PC-9 (cell line): ENCODE results near the gene HTT. TPM values are rescaled to one million over a fixed set of nuclear protein-coding genes. Genes with fewer than 3 reads are reported as not detected.

Source experiments
- BruUV-seq: library from RNA; stranded (reverse); fragments of 400-500 nt; replicated peaks from 2 replicates; lab custom pipeline; 2021; lab: Mats Ljungman, UMichigan
- CTCF ChIA-PET: fragments of 300-600 bp; sonication (Branson Sonifier 250); formaldehyde crosslinking; loops from one replicate; lab custom pipeline; 2022; ENCODE audit warnings: antibody characterized with exemption; lab: Charles Lee
- POLR2A ChIA-PET: fragments of 300-600 bp; sonication (Branson Sonifier 250); formaldehyde crosslinking; loops from one replicate; lab custom pipeline; 2022; ENCODE audit warnings: antibody characterized with exemption; ENCODE audit not compliant: unreplicated experiment; lab: Charles Lee
- DNase-seq, 2 experiments: peaks; one replicate each; pipeline versions ENCODE4 v3.0.0 to v3.0.0-alpha.2; 2015 to 2022; ENCODE audit warnings: mixed read lengths in 1 of 2
- H2AFZ ChIP-seq: fragments of 200-600 bp; sonication (generic); 2 replicates; pipeline ENCODE4 v1.8.1; 2017; ENCODE audit warnings: antibody characterized with exemption
- H3F3A ChIP-seq: fragments of 200-600 bp; sonication (generic); 2 replicates; pipeline ENCODE4 v1.8.1; 2017; ENCODE audit warnings: antibody characterized with exemption, mild to moderate bottlenecking, low read depth; ENCODE audit not compliant: insufficient read depth
- H3K27ac ChIP-seq: fragments of 200-600 bp; sonication (generic); 2 replicates; pipeline ENCODE4 v1.6.1; 2016; ENCODE audit warnings: mixed run types
- H3K27me3 ChIP-seq: fragments of 200-600 bp; sonication (generic); 2 replicates; pipeline ENCODE4 v1.6.1; 2016; ENCODE audit warnings: low read depth, mixed run types; ENCODE audit not compliant: insufficient read depth
- H3K36me3 ChIP-seq: fragments of 200-600 bp; sonication (generic); 2 replicates; pipeline ENCODE4 v1.6.1; 2016; ENCODE audit warnings: low read depth, mixed run types
- H3K4me1 ChIP-seq: fragments of 200-600 bp; sonication (generic); replicated peaks from 2 replicates; pipeline ENCODE4 v1.6.1; 2016; ENCODE audit warnings: mixed run types; ENCODE audit not compliant: insufficient read depth
- H3K4me2 ChIP-seq: fragments of 200-600 bp; sonication (generic); 2 replicates; pipeline ENCODE4 v1.6.1; 2017; ENCODE audit warnings: mixed run types
- H3K4me3 ChIP-seq: fragments of 200-600 bp; sonication (generic); 2 replicates; pipeline ENCODE4 v1.6.1; 2016; ENCODE audit warnings: mixed run types
- H3K79me2 ChIP-seq: fragments of 200-600 bp; sonication (generic); 2 replicates; pipeline ENCODE4 v1.6.1; 2017; ENCODE audit warnings: low read depth, mixed run types
- H3K9me2 ChIP-seq: fragments of 200-600 bp; sonication (generic); 2 replicates; pipeline ENCODE4 v1.8.1; 2017; ENCODE audit warnings: mild to moderate bottlenecking; ENCODE audit not compliant: insufficient read depth
- H3K9me3 ChIP-seq: fragments of 200-600 bp; sonication (generic); 2 replicates; pipeline ENCODE4 v1.8.1; 2016; ENCODE audit warnings: low read depth; ENCODE audit not compliant: insufficient read depth
- H4K20me1 ChIP-seq: fragments of 200-600 bp; sonication (generic); 2 replicates; pipeline ENCODE4 v1.8.1; 2017; ENCODE audit not compliant: insufficient read depth
- EZH2 ChIP-seq: fragments of 200-600 bp; sonication (generic); IDR thresholded peaks from 2 replicates; pipeline ENCODE4 v1.8.0; 2017; ENCODE audit warnings: antibody characterized with exemption, low read depth
- intact Hi-C: fragments of 100-400 bp; cut with micrococcal nuclease; formaldehyde crosslinking; loops from one replicate; pipeline ENCODE4 v1.10.0; 2022; ENCODE audit not compliant: unreplicated experiment
- total RNA-seq: library from RNA; stranded (reverse); gene quantifications from 2 replicates; pipeline ENCODE4 v1.2.3, GENCODE V29; 2021
- TF ChIP-seq, protein P1 (sequence below): fragments of 200-600 bp; sonication (generic); conservative IDR thresholded peaks from 2 replicates; pipeline ENCODE4 v1.6.1; 2017; ENCODE audit warnings: mixed run types, antibody characterized with exemption, mild to moderate bottlenecking, moderate library complexity

The HTT gene
- total RNA-seq, 1 experiment from 2014 or later = 81.7 TPM

DNA sequence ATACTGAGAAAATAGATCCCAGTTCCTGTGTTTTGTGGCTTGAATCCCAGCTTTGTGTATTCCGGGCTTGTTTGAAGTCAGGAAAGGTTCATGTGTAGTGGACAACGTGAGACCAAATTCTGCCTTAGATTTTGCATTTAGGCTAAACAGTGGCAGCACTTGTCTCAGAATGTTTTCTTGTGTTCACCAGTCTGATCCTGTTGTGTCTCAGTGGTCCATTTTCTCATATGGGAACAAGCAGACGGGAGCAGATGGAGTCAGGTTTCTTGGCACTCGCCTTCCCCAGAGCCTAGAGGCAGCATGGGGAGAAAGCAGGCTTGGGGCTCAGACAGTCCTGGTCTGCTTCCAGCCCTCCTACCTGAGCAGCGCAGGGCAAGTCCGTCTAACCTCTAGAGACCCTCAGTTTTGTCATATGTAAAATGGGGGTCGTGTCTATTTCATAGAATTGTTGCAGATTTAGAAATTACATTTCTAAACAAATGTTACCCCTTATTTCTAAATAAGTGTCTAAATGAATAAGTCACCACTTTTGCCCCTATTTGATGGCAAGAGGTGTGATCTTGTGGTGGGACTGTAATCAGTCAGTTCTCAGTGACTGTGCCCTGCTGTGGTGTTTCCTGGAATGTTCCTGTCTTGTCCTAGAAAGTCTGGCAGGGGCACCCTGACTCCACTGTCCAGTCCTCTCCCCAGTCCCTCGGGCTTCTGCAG is 146.1 kb downstream of the HTT start:
- Histone ChIP-seq H3K4me2 (no peak overlapping the region), H3K4me3 (no peak overlapping the region), H3K9me3 (no peaks in the 10 kb centered on the region), H3K36me3 (no peaks in the 10 kb centered on the region), H3K4me1 (no peaks in the 10 kb centered on the region), H3K27me3 (no peaks in the 10 kb centered on the region), H3K27ac (no peak overlapping the region), H3K9me2 (no peaks in the 10 kb centered on the region), H2AFZ (no peak overlapping the region), H3F3A (no peaks in the 10 kb centered on the region), H4K20me1 (no peaks in the 10 kb centered on the region), H3K79me2 (no peaks in the 10 kb centered on the region)
- intact Hi-C loops = no loop called here
- ChIA-PET CTCF (no interaction called here), POLR2A (no interaction called here)
- TF ChIP-seq, protein P1, sequence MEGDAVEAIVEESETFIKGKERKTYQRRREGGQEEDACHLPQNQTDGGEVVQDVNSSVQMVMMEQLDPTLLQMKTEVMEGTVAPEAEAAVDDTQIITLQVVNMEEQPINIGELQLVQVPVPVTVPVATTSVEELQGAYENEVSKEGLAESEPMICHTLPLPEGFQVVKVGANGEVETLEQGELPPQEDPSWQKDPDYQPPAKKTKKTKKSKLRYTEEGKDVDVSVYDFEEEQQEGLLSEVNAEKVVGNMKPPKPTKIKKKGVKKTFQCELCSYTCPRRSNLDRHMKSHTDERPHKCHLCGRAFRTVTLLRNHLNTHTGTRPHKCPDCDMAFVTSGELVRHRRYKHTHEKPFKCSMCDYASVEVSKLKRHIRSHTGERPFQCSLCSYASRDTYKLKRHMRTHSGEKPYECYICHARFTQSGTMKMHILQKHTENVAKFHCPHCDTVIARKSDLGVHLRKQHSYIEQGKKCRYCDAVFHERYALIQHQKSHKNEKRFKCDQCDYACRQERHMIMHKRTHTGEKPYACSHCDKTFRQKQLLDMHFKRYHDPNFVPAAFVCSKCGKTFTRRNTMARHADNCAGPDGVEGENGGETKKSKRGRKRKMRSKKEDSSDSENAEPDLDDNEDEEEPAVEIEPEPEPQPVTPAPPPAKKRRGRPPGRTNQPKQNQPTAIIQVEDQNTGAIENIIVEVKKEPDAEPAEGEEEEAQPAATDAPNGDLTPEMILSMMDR = no peak
- TF ChIP-seq EZH2 = no peak
- DNase-seq = no peak
- BruUV-seq = no TSS peak

DNA sequence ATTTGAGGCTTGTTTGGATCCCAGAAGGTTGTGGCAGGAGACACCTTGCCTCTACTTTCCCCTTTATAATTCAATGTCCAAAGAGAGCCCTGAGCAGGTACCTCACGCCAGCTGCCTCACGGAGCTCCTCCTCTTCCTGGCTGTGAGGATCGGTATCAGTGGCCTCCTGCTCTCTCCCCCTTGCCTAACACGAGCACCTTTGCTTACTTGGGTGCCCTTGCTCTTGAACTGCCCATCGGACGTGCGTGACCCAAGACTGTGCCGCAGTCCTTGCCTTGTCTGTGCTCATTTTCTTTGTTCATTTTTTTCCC is 146.7 kb downstream of the HTT start:
- no peaks in the 10 kb centered on the region for H3F3A ChIP-seq
- H3K27me3 ChIP-seq = no peaks in the 10 kb centered on the region
- no peaks in the 10 kb centered on the region for H3K79me2 ChIP-seq
- BruUV-seq = no TSS peak
- H3K36me3 ChIP-seq = no peaks in the 10 kb centered on the region
- CTCF ChIA-PET = no interaction called here
- H3K9me2 ChIP-seq = no peaks in the 10 kb centered on the region
- no peak overlapping the region for H3K4me3 ChIP-seq
- H3K4me1 ChIP-seq = no peaks in the 10 kb centered on the region
- no peaks in the 10 kb centered on the region for H4K20me1 ChIP-seq
- POLR2A ChIA-PET = no interaction called here
- intact Hi-C loops = no loop called here
- no peak for TF ChIP-seq EZH2
- TF ChIP-seq, protein P1 = no peak
- H3K4me2 ChIP-seq = no peak overlapping the region
- no peak overlapping the region for H3K27ac ChIP-seq
- H3K9me3 ChIP-seq = no peaks in the 10 kb centered on the region
- H2AFZ ChIP-seq = no peak overlapping the region
- DNase-seq = no peak

DNA sequence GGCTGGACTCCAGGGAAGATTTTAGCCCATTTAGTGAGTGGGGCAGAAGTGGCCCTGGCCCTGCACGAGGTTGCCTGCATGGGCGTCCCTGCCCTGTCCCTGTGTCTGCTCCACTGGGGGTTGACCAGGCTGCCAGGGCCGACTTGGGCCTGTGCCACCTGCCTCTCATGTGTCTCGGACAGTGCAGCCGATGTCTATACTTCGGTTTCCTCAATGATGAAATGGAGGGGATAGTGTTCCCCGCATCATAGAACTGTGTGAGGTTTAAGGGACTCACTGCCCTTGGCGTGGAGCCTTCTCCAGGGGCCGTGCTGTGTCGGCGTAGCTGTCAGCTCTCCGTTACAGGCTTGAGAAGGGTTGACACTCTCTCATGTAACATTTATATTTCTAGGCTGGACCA is 147.5 kb downstream of the HTT start:
- Histone ChIP-seq H3K4me3 (no peak overlapping the region), H3K9me3 (no peaks in the 10 kb centered on the region), H2AFZ (no peak overlapping the region), H3K36me3 (no peaks in the 10 kb centered on the region), H3K4me1 (no peaks in the 10 kb centered on the region), H3K4me2 (no peak overlapping the region), H3K79me2 (no peaks in the 10 kb centered on the region), H3K27ac (no peak overlapping the region), H3K27me3 (no peaks in the 10 kb centered on the region), H3K9me2 (no peaks in the 10 kb centered on the region), H3F3A (no peaks in the 10 kb centered on the region), H4K20me1 (no peaks in the 10 kb centered on the region)
- intact Hi-C loops = no loop called here
- BruUV-seq = no TSS peak
- TF ChIP-seq EZH2 = no peak
- TF ChIP-seq, protein P1 = no peak
- no peak for DNase-seq
- CTCF ChIA-PET = no interaction called here
- POLR2A ChIA-PET = no interaction called here
